GM21619 (cell line): ENCODE data around the gene ITIH4.
A peak's percentile ranks its signal among the peaks of the same experiment; 100 is the strongest.

Experiments
- ATAC-seq: cut with Tn5 transposase; IDR thresholded peaks from one replicate; pipeline ENCODE4 v1.9.1; 2021; ENCODE audit not compliant: unreplicated experiment

The ITIH4 gene

GRCh38 chr3:52773361-52774065 is 57.0 kb downstream of the ITIH4 start:
- ATAC-seq: no peak

- no peak for ATAC-seq
These were observed 58.8 kb downstream of the ITIH4 start for GRCh38 chr3:52771702-52772101.

GRCh38 chr3:52771334-52771681 is 59.2 kb downstream of the ITIH4 start:
- peak; percentile 12 for ATAC-seq

- peak; percentile 95 for ATAC-seq
These were observed 59.8 kb downstream of the ITIH4 start, which contains the start of gene NEK4 for GRCh38 chr3:52770496-52771333. TSS of gene NEK4 (minus strand) at chr3:52770940. CDS start at chr3:52770746, 194 bp downstream.

GRCh38 chr3:52769786-52770455 is 60.6 kb downstream of the ITIH4 start:
- no peak for ATAC-seq

- no peak for ATAC-seq
These were observed 67.0 kb downstream of the ITIH4 start for GRCh38 chr3:52763466-52763865.
